Mesenchymal stem cell (in vitro differentiated cells and primary cell): ENCODE data around the gene KCTD5.
"Not testable (repeated sequence)": the region's sequence is repeated elsewhere in the genome, so short reads cannot be mapped to it uniquely, and the experiment has no call there.

Experiments
- DNase-seq: peaks from one replicate; pipeline ENCODE4 v3.0.0-alpha.2; 2013
- H2AFZ ChIP-seq: one replicate; pipeline ENCODE4 v1.6.1; 2013; ENCODE audit warnings: low read depth, mild to moderate bottlenecking, control low read depth, inconsistent platforms, low read length, moderate library complexity
- H2AK5ac ChIP-seq: 2 replicates; pipeline ENCODE4 v1.6.1; 2013; ENCODE audit warnings: low read length, moderate library complexity, mild to moderate bottlenecking, inconsistent platforms; ENCODE audit not compliant: severe bottlenecking
- H2BK120ac ChIP-seq: one replicate; pipeline ENCODE4 v1.6.1; 2013; ENCODE audit warnings: low read depth, mild to moderate bottlenecking, inconsistent platforms, low read length, moderate library complexity
- H2BK12ac ChIP-seq, 2 experiments: one replicate each; pipeline ENCODE4 v1.6.1; 2013; ENCODE audit warnings: inconsistent platforms in 2 of 2, low read length in 2 of 2, mild to moderate bottlenecking in 2 of 2, moderate library complexity in 2 of 2, control low read depth in 1 of 2
- H2BK15ac ChIP-seq: one replicate; pipeline ENCODE4 v1.6.1; 2013; ENCODE audit warnings: mild to moderate bottlenecking, low read depth, inconsistent platforms; ENCODE audit not compliant: poor library complexity, severe bottlenecking
- H2BK5ac ChIP-seq: 2 replicates; pipeline ENCODE4 v1.6.1; 2013; ENCODE audit warnings: low read depth, mild to moderate bottlenecking, low read length, control low read depth, inconsistent platforms; ENCODE audit not compliant: poor library complexity, severe bottlenecking
- H3K14ac ChIP-seq, 2 experiments: one replicate each; pipeline ENCODE4 v1.6.1; 2013; ENCODE audit warnings: inconsistent platforms in 2 of 2, low read length in 2 of 2, control low read depth in 1 of 2, mild to moderate bottlenecking in 1 of 2, moderate library complexity in 1 of 2
- H3K18ac ChIP-seq, 2 experiments: one replicate each; pipeline ENCODE4 v1.6.1; 2013; ENCODE audit warnings: inconsistent platforms in 2 of 2, low read length in 2 of 2, control low read depth in 1 of 2, low read depth in 1 of 2, mild to moderate bottlenecking in 1 of 2
- H3K23ac ChIP-seq, 2 experiments: one replicate each; pipeline ENCODE4 v1.6.1; 2013; ENCODE audit warnings: inconsistent platforms in 2 of 2, low read length in 2 of 2, mild to moderate bottlenecking in 2 of 2, moderate library complexity in 2 of 2, control low read depth in 1 of 2
- H3K27ac ChIP-seq: 2 replicates; pipeline ENCODE4 v1.5.1; 2013; ENCODE audit warnings: mild to moderate bottlenecking, moderate library complexity, low read length, control low read depth, inconsistent platforms; ENCODE audit not compliant: poor library complexity, severe bottlenecking
- H3K27me3 ChIP-seq, 2 experiments: 2 replicates each; pipeline versions ENCODE4 v1.6.1 to v1.7.0; 2013; ENCODE audit warnings: low read length in 2 of 2, mild to moderate bottlenecking in 2 of 2, moderate library complexity in 2 of 2, control low read depth in 1 of 2, inconsistent platforms in 1 of 2; ENCODE audit not compliant: control insufficient read depth in 1 of 2, insufficient read depth in 1 of 2
- H3K36me3 ChIP-seq, 2 experiments: 2 replicates each; pipeline versions ENCODE4 v1.6.1 to v1.7.0; 2013; ENCODE audit warnings: low read length in 2 of 2, control low read depth in 1 of 2, inconsistent platforms in 1 of 2, low read depth in 1 of 2, mild to moderate bottlenecking in 1 of 2; ENCODE audit not compliant: insufficient read depth in 2 of 2, control insufficient read depth in 1 of 2
- H3K4ac ChIP-seq, 2 experiments: one replicate each; pipeline ENCODE4 v1.6.1; 2013; ENCODE audit warnings: inconsistent platforms in 2 of 2, low read length in 2 of 2, mild to moderate bottlenecking in 2 of 2, moderate library complexity in 2 of 2, control low read depth in 1 of 2, low read depth in 1 of 2
- H3K4me1 ChIP-seq: 2 replicates; pipeline ENCODE4 v1.6.1; 2013; ENCODE audit warnings: low read depth, low read length, control low read depth; ENCODE audit not compliant: control insufficient read depth, insufficient read depth
- H3K4me2 ChIP-seq: 2 replicates; pipeline ENCODE4 v1.6.1; 2013; ENCODE audit warnings: low read length, mild to moderate bottlenecking, inconsistent platforms; ENCODE audit not compliant: poor library complexity, severe bottlenecking
- H3K4me3 ChIP-seq, 2 experiments: 2 replicates each; pipeline versions ENCODE4 v1.5.1 to v1.7.0; 2013; ENCODE audit warnings: low read length in 2 of 2, mild to moderate bottlenecking in 2 of 2, control low read depth in 1 of 2, low read depth in 1 of 2; ENCODE audit not compliant: insufficient read depth in 1 of 2
- H3K79me1 ChIP-seq: replicated peaks from 2 replicates; pipeline ENCODE4 v1.6.1; 2013; ENCODE audit warnings: mild to moderate bottlenecking, control low read depth, low read length, inconsistent platforms; ENCODE audit not compliant: poor library complexity, severe bottlenecking
- H3K9ac ChIP-seq: 2 replicates; pipeline ENCODE4 v1.7.0; 2013; ENCODE audit warnings: mild to moderate bottlenecking, low read length, moderate library complexity
- H3K9me3 ChIP-seq: 2 replicates; pipeline ENCODE4 v1.7.0; 2013; ENCODE audit warnings: mild to moderate bottlenecking, low read length; ENCODE audit not compliant: control insufficient read depth
- H4K8ac ChIP-seq: one replicate; pipeline ENCODE4 v1.6.1; 2013; ENCODE audit warnings: inconsistent platforms, mild to moderate bottlenecking, low read length, moderate library complexity
- H4K91ac ChIP-seq: one replicate; pipeline ENCODE4 v1.6.1; 2013; ENCODE audit warnings: mild to moderate bottlenecking, low read length, inconsistent platforms
- WGBS: methylation state at CpG from one replicate; pipeline ENCODE4 v1.1.7; 2013; ENCODE audit warnings: mixed read lengths; 5-methylcytosine and 5-hydroxymethylcytosine counted together

Gene KCTD5

GRCh38 chr16:2673066-2673999 is 9.0 kb upstream of the KCTD5 start:
- peak overlapping the region; percentile 87 for H3K9ac ChIP-seq
- H2BK12ac ChIP-seq: no peak overlapping the region
- peaks cover 11% of the 10 kb centered on the region for H3K79me1 ChIP-seq
- no peak overlapping the region for H2BK120ac ChIP-seq
- no peaks in the 10 kb centered on the region for H3K27me3 ChIP-seq
- peaks cover 8% of the 10 kb centered on the region in 2 experiments for H3K36me3 ChIP-seq
- peak overlapping the region in 1 of 2 experiments; percentile 45 for H3K14ac ChIP-seq
- WGBS: under 1% methylated on average over 53 of the region's 107 CpGs
- peak overlapping the region in 1 of 2 experiments; percentile 75 for H3K18ac ChIP-seq
- peak overlapping the region; percentile 81 for H2AFZ ChIP-seq
- DNase-seq: peak; percentile 94
- H2BK15ac ChIP-seq: no peak overlapping the region
- no peak overlapping the region for H4K8ac ChIP-seq
- H3K23ac ChIP-seq: no peak overlapping the region
- H3K4me1 ChIP-seq: peaks cover 8% of the 10 kb centered on the region
- no peak overlapping the region for H3K4ac ChIP-seq
- no peak overlapping the region for H3K27ac ChIP-seq
- no peaks in the 10 kb centered on the region for H3K9me3 ChIP-seq
- no peak overlapping the region for H2AK5ac ChIP-seq
- H3K4me3 ChIP-seq: peak overlapping the region; percentile 89 to 91
- peak overlapping the region; percentile 55 for H3K4me2 ChIP-seq
- peak overlapping the region; percentile 76 for H2BK5ac ChIP-seq
- no peak overlapping the region for H4K91ac ChIP-seq

GRCh38 chr16:2675021-2675420 is 7.3 kb upstream of the KCTD5 start:
- Histone ChIP-seq H2BK120ac (no peak overlapping the region), H3K23ac (no peak overlapping the region), H2BK15ac (no peak overlapping the region), H3K79me1 (peaks cover 6% of the 10 kb centered on the region), H3K4me1 (peaks cover 8% of the 10 kb centered on the region), H3K9me3 (no peaks in the 10 kb centered on the region), H3K27ac (no peak overlapping the region), H3K14ac (no peak overlapping the region), H4K91ac (no peak overlapping the region), H3K4me3 (no peak overlapping the region), H2AK5ac (no peak overlapping the region), H3K36me3 (no peaks in the 10 kb centered on the region), H2BK12ac (no peak overlapping the region), H3K9ac (no peak overlapping the region), H3K27me3 (no peaks in the 10 kb centered on the region), H2BK5ac (no peak overlapping the region), H3K4me2 (no peak overlapping the region), H3K18ac (no peak overlapping the region), H3K4ac (no peak overlapping the region), H4K8ac (peak overlapping the region; percentile 53), H2AFZ (no peak overlapping the region)
- WGBS: 96% methylated on average over 5 of the region's 7 CpGs
- DNase-seq: no peak

- Histone ChIP-seq H2BK15ac (no peak overlapping the region), H4K8ac (no peak overlapping the region), H3K4ac (no peak overlapping the region), H3K79me1 (peaks cover 5% of the 10 kb centered on the region), H3K4me1 (peaks cover 8% of the 10 kb centered on the region), H3K23ac (no peak overlapping the region), H3K18ac (no peak overlapping the region), H3K27ac (no peak overlapping the region), H3K4me2 (no peak overlapping the region), H2BK5ac (no peak overlapping the region), H3K9ac (no peak overlapping the region), H3K4me3 (no peak overlapping the region), H2BK120ac (no peak overlapping the region), H3K27me3 (no peaks in the 10 kb centered on the region), H3K9me3 (no peaks in the 10 kb centered on the region), H3K14ac (no peak overlapping the region), H2BK12ac (no peak overlapping the region), H4K91ac (no peak overlapping the region), H2AK5ac (no peak overlapping the region), H2AFZ (no peak overlapping the region), H3K36me3 (no peaks in the 10 kb centered on the region)
- WGBS: 72% methylated on average over 10 of the region's 16 CpGs
- DNase-seq: peak; percentile 59
Measured at GRCh38 chr16:2675714-2676113, 6.6 kb upstream of the KCTD5 start.

GRCh38 chr16:2676937-2677336 is 5.4 kb upstream of the KCTD5 start:
- H3K27me3 ChIP-seq, H3K79me1 ChIP-seq, H3K4ac ChIP-seq, H2AFZ ChIP-seq, H3K4me2 ChIP-seq, H2BK15ac ChIP-seq, H3K36me3 ChIP-seq, H3K27ac ChIP-seq, H2AK5ac ChIP-seq, H4K8ac ChIP-seq, H3K14ac ChIP-seq, H3K9ac ChIP-seq, H4K91ac ChIP-seq, DNase-seq, H3K18ac ChIP-seq, H2BK120ac ChIP-seq, H3K23ac ChIP-seq, H3K9me3 ChIP-seq, H3K4me3 ChIP-seq, H2BK12ac ChIP-seq, H2BK5ac ChIP-seq: not testable (repeated sequence)
- H3K4me1 ChIP-seq: peaks cover 11% of the 10 kb centered on the region
- 100% methylated on average over 1 of the region's 3 CpGs for WGBS
